NOMO-1 treated with DMSO at 0.1 percent for 48 hours (cell line): ENCODE data around the gene YY1.
"Not testable (repeated sequence)": the region's sequence is repeated elsewhere in the genome, so short reads cannot be mapped to it uniquely, and the experiment has no call there.

Source experiments
- DNase-seq: peaks from one replicate; lab custom pipeline; 2025; ENCODE audit not compliant: unreplicated experiment; lab: John Stamatoyannopoulos, UW

YY1 gene

DNA sequence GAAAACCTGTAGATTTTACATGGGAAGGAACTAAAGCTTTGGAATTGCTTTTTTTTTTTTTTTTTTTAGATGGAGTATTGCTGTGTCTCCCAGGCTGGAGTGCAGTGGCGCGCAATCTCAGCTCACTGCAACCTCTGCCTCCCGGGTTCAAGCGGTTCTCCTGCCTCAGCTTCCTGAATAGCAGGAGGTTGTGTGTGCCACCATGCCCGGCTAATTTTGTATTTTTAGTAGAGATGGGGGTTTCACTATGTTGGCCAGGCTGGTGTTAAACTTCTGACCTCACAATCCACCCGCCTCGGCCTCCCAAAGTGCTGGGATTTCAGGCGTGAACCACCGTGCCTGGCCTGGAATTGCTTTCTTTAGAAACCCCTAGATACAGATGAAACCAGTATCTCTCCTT lies 44.5 kb downstream of the YY1 start:
- DNase-seq: not testable (repeated sequence)

DNA sequence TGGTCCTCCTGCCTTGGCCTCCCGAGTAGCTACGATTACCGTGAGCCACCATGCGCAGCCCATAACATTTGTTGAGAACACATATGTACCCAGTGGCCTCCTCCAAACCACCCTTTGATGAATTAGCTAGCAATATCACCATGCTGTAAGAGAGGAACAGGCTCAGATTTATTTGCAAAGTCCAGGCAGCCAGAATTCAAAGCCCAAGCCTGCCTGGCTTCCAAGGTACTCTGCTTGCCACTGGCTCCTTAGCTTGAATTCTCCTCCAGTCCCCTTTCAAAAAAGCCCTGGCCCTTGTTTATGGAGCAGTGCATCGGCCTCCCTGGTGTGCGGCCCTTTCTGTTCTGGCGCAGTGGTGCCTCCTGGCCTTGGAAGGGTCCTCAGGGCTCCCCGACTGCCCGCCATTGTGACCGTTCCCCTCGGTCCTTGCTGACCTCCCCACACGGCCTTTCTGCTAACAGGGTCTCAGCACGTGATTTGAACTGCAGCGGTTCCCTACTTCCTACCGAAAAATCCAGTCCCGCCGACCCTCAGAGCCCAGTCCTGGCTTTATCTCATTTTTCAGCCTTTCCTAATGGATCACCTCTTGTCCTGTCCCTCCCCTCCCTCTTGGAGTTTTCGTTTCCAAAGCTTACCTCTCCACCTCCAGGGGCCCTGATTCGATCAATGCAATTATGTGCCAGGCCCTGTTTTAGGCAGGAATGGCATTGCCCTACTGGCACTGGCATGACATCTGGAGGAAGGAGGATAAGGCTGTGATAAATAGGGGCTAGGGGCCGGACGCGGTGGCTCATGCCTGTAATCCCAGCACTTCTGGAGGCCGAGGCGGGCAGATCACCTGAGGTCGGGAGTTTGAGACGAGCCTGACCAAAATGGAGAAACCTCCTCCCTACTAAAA lies 45.3 kb downstream of the YY1 start:
- no peak for DNase-seq

DNA sequence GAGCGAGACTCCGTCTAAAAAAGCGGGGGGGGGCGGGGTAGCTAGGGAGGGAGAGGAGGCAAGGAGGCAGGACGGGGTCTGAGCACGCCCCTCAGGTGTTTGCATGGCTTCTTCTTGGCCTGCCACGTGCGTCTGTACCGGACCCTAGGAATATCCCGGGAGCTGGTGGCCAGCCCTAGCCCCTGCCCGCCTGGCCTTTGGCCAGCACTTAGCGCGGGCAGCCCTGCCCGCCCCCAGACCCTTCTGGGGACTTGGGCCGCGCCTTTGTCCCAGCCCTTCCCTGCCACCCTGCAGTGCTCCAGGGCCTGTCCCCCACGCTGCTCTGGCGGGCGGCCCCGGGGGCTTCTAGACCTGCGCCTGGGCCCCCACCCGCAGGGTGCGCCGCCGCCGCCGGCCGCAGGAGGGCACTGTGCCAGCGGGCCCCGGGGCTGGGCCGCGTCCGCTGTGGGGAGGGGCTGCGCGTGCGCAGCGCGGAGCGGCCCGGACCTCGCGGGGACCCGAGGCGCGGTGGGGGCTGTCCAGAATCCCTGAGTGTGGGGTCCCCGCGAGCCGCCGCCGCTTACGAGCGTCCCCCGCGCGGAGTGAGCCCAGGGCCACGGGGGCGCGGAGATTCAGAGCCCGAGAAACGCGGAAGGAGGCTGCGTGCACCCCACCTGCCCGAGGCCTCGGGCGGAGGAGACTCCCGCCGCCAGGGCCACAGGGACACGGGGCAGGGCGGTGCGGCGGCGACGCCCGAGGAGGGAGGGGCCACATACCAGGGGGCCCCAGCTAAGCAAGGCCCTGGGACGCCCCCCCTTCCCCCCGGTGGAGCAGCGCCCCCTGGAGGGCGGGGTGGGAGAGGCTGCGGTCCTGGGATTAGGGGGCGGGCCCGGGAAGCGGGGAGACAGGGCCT lies 46.3 kb downstream of the YY1 start:
- DNase-seq: peak; percentile 40

DNA sequence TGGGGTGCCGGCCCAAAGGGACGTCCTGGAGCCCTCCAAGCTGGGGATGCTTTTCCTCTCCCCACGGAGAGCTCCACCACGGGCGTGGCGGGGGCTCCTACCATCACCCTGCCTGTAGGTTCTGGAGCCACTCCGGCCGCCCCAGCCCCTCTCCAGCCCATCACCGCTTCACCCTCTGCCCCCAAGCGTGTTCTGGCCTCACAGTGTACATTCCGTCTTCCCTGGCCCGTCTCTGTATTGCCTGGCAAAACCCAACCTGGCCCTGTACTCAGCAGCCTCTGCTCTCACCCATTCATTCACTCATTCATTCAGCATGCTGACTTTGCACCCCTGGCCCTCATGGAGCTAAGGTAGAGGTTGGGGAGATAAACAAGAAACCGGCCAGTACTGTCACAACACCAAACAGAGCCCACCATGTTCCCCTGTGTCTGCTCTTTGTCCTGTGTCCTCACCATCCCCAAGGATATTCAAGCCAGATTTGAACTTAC lies 47.0 kb downstream of the YY1 start:
- no peak for DNase-seq

- no peak for DNase-seq
These were observed 47.7 kb downstream of the YY1 start for GRCh38 chr14:100286484-100287191.

GRCh38 chr14:100287202-100287997 lies 48.5 kb downstream of the YY1 start:
- no peak for DNase-seq

DNA sequence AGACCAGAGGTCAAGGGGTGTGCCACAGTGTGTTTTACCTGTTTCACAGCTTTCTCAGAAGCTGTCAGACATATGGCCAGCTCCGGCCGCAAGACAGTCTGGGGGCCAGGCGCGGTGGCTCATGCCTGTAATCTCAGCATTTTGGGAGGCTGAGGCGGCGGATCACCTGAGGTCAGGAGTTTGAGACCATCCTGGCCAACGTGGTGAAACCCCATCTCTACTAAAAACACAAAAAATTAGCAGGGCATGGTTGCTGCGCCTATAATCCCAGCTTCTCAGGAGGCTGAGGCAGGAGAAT lies 49.0 kb downstream of the YY1 start:
- not testable (repeated sequence) for DNase-seq

DNA sequence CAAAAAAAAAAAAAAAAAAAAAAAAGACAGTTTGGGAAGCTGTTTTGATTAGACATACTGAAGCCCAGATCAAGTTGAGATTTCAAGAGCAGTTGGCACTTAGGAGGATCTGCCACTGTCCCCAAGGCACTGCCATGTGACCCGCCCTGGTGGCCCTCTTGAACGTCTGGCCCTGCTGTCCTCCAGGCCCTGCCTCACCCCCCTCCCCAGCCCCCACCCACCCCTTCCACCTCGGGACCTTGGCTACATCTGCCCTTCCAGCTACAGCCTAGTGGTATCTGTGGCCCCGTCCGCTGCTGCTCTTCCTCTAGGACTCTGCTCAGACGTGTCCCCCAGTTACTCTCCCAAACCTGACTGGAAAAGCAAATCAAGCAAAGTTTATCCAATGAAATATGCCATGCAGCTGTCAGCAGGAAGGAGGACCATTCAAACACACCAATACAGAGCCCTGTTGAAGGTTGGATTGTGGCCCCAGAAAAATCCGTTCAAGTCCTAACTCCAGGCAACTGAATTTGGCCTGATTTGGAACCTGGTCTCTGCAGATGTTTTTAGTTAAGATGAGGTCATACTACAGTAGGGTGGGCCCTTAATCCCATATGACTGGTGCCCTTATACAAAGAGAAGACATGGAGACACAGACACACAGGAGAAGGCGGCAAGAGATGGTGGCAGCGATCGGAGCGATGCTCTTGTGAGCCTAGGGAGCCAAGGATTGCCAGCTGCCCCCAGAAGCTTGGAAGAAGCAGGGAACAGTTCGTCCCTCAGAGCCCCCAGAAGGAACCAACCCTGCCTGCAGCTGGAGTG lies 49.6 kb downstream of the YY1 start:
- DNase-seq: no peak

DNA sequence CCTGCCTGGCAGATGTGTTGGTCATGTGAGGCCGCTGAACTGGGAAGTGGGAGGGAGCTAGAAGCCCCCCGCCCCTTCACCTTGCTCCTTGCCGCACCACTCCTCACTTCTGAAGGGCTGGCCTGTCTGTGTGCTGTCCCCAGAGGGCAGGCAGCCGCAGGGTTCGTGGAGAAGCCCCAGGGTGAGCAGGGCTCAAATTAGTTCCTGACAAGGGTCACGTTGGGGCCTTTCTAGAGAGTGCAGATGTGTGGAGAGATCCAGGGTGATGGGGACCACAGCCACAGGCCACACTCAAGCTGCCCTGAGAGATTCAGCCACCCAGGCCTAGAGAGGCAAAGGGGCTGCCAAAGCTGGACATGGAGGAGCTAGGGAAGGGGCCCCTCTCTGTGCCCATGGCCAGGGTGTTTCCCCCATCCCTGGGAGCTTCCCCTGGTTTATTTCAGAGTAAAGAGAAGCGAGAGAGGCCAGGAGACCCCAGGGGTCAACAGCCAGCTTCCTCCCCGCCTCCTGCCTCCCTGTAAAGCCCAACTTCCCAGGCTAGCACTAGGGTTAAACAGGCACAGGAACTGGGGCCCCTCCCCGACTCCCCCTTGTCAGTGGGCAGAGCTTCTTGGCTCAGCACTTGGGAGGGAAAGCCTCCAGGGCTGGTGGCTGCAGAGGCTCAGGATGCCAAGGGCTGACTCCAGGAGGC lies 51.1 kb downstream of the YY1 start:
- DNase-seq: no peak

DNA sequence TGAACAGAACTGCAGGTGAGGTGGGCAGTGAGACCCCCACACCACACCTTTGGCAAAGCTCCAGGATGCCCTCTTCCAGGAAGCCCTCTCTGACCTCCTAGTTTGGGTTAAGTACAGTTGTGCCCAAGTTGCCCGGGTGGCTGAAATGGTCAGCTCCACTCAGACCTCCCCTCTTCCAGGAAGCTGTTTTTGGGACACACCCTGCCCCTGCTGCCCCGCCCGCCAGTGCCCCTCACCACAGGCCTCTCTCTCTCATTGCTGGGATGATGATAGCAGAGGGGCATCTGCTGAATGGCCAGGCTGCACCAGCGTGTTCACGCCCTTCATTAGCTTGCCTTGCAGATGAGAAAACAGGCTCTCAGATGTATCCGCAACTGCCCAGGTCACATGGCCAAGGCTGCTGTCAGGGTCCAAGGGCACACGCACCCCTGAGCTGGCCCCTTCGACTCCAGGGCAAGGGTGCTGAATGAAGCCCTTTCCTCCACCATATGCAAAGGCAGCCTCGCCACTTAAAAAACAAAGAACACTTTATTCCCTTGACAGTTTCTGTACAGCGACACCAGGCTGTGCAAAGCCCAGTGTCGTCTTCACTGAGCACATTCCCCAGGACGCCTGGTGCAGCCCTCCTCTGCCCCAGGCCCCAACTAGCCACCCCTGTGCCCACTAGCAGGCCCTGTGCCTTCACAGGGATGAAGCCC lies 51.8 kb downstream of the YY1 start:
- DNase-seq: no peak

- DNase-seq: no peak
These were observed 52.5 kb downstream of the YY1 start for GRCh38 chr14:100291305-100292075.

- no peak for DNase-seq
These were observed 53.4 kb downstream of the YY1 start for GRCh38 chr14:100292301-100292775.

GRCh38 chr14:100292776-100293461 lies 54.0 kb downstream of the YY1 start:
- DNase-seq: no peak

- DNase-seq: no peak
These were observed 54.7 kb downstream of the YY1 start for GRCh38 chr14:100293497-100294212.

DNA sequence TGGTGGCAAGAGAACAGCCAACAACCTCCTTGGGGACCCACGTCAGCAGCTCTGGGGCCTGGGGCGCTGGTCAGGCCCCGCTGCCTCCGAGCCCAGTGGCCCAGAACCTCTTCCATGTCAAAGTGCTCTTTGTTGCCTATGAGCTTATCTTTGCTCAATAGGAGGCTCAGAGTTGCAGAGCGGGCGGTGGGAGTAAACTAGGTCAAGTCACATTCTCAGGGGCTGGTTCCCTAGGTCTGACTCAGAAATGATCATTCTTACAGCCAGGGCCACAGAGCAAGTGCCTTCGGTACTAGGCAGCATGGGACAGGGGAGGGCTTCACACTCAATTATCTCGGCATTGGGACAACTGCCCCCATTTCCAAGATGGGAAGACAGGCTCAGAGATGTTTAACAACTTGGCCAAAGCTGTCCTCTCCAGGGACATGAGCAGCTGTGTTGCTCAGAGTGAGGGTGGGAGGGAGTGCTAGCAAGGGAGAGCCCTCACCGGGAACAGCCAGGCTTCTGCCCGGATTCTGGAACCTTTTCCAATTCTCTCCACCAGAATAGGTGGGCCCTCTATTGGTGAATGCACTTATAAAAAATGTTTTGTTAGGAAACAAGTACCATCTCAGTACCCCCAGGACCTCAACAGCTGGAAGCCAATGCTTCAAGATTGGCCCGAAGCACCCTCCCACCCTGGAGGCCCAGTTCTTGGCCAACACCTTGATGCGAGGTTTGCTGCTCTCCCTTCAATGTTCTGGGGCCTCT lies 55.4 kb downstream of the YY1 start:
- DNase-seq: no peak

GRCh38 chr14:100294963-100295330 lies 56.0 kb downstream of the YY1 start:
- DNase-seq: no peak
